Breast epithelium (tissue), 3 donors: ENCODE measurements around the gene PPP1CC.

Source experiments
- CTCF ChIP-seq, 3 donors: fragments of 450-650 bp; IDR thresholded peaks; one replicate each; pipeline ENCODE4 v1.5.1; 2016 to 2017; ENCODE audit warnings: antibody characterized with exemption in 3 of 3, mild to moderate bottlenecking in 3 of 3, moderate library complexity in 3 of 3
- POLR2A ChIP-seq: fragments of 450-650 bp; IDR thresholded peaks from one replicate; pipeline ENCODE4 v1.6.1; 2016; ENCODE audit warnings: antibody characterized with exemption, mild to moderate bottlenecking, moderate library complexity
- POLR2AphosphoS5 ChIP-seq, 3 donors: sonication (generic); formaldehyde crosslinking; IDR thresholded peaks; one replicate each; pipeline ENCODE4 v1.6.1; 2017; ENCODE audit warnings: antibody characterized with exemption in 3 of 3

- TF ChIP-seq POLR2AphosphoS5 (IDR thresholded peaks at IDR 0.05): no peak
- TF ChIP-seq CTCF (IDR thresholded peaks at IDR 0.05): no peak
- no peak for TF ChIP-seq POLR2A
These were observed 3.2 kb downstream of the PPP1CC start for GRCh38 chr12:110739488-110739887.
